Adipose tissue (tissue), 3 donors: ENCODE measurements around the gene SLC35F5. TPM values are rescaled to one million over a fixed set of nuclear protein-coding genes. Genes with fewer than 3 reads are reported as not detected.
"Not testable (repeated sequence)": the region's sequence is repeated elsewhere in the genome, so short reads cannot be mapped to it uniquely, and the experiment has no call there.

Source experiments
- H3K27ac ChIP-seq: one replicate; pipeline ENCODE4 v1.5.1; 2013; ENCODE audit warnings: low read depth, low read length
- WGBS, 3 donors: extraction: QIAGEN DNeasy Blood & Tissue Kit; methylation state at CpG; one replicate each; pipeline ENCODE4 v1.1.7; 2013; 5-methylcytosine and 5-hydroxymethylcytosine counted together
- polyA plus RNA-seq, 3 donors: library from polyadenylated mRNA; stranded (reverse); fragments of 200-250 nt; gene quantifications; one replicate each; pipeline ENCODE4 v1.2.3, GENCODE V29; 2013
- donor health status: healthy with polysubstance abuse.
- donor health status: Bipolar disorder and iron deficiency.
- donor health status: healthy.

Gene SLC35F5
- polyA plus RNA-seq, 3 donors: 14.1 to 18.0 (median 16.9) TPM

DNA sequence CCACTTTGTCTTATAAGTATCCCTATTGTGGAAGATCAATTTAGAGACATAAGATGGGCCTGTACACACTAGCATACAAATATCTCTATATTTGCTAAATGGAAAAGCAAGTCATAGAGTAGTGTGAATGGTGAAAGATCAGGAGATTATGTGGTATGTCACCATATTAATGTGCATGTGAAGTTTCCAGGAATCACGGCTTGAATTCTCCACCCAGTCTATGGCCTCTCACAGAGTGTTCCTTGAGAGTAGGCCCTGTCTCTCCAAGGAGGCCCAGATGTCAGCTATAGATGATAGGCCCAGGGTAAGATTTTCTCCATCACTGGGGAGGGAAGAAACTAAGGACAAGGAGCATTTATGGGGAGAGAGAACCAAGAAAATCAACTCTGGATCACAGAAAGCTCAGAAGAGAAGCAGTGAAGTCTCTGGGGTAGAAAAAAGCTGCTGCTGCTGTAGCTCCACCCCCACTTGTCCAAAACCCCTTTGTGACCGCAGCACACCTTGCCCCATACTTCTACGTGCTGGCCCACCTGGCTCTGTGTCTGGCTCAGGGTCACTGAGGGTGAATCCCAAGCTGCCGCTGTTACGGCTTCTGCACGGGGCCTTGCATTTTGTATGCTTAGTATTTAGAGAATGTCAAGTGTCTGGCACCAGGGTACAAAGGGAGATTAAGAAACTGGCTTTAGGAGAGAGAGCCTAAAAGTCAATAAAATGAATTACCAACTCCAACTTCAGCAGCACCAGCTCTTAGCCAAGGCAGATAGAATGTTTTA, 91.5 kb downstream of the SLC35F5 start:
- WGBS, 3 donors: 72 to 85% (median 78%) methylated on average over 6 of the region's 6 CpGs

GRCh38 chr2:113663285-113664060, 93.0 kb downstream of the SLC35F5 start:
- WGBS, 3 donors: 76 to 86% (median 85%) methylated on average over 10 of the region's 10 CpGs

More for the DNA sequence above, 91.5 kb downstream of the SLC35F5 start:
- H3K27ac ChIP-seq: not testable (repeated sequence)

More at GRCh38 chr2:113663285-113664060, 93.0 kb downstream of the SLC35F5 start:
- not testable (repeated sequence) for H3K27ac ChIP-seq

Other genes with a start within 250 kb of the SLC35F5 start
- gene RABL2A, start 129.4 kb downstream of the SLC35F5 start, polyA plus RNA-seq: 10 to 100 TPM in 1 of 3 donors, 1 to 10 TPM in 2; 3.8 to 10.6 (median 7.4) TPM
- gene ACTR3, start 133.4 kb upstream of the SLC35F5 start, polyA plus RNA-seq: 10 to 100 TPM; 36.9 to 78.2 (median 65.1) TPM